ENCODE results near the gene CUX1.
"Not testable (repeated sequence)": the region's sequence is repeated elsewhere in the genome, so short reads cannot be mapped to it uniquely, and the experiment has no call there.

Gene CUX1

GRCh38 chr7:101828301-101829020, 11.0 kb downstream of the CUX1 start:
- DNase-seq, result no peak

GRCh38 chr7:101829374-101829773, 11.9 kb downstream of the CUX1 start:
- DNase-seq, result no peak

- DNase-seq, result no peak
Observed at GRCh38 chr7:101829821-101830220, 12.4 kb downstream of the CUX1 start.

GRCh38 chr7:101831396-101831795, 14.0 kb downstream of the CUX1 start:
- not testable (repeated sequence) for DNase-seq

GRCh38 chr7:101832205-101832631, 14.8 kb downstream of the CUX1 start:
- no peak for DNase-seq

- no peak for DNase-seq
Observed at GRCh38 chr7:101832685-101833375, 15.4 kb downstream of the CUX1 start.

GRCh38 chr7:101833799-101834198, 16.4 kb downstream of the CUX1 start:
- no peak for DNase-seq

DNA sequence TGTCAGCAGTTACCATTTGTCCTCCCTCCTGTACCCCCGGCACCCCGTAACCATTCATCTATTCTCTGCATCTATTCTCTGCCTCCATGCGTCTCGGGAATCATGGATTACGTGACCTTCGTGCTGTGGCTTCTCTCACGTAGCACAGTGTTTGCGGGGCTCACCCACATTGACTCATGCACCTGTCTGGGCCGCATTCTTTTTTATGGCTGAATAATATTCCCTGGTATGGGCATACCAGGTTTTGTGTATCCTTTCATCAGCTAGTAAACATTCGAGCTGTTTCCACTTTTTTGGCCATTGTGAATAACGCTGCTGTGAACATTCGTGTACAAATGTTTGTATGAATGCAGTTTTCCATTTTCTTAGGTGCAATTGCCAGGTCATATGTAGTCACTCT, 17.7 kb downstream of the CUX1 start:
- no peak for DNase-seq

DNA sequence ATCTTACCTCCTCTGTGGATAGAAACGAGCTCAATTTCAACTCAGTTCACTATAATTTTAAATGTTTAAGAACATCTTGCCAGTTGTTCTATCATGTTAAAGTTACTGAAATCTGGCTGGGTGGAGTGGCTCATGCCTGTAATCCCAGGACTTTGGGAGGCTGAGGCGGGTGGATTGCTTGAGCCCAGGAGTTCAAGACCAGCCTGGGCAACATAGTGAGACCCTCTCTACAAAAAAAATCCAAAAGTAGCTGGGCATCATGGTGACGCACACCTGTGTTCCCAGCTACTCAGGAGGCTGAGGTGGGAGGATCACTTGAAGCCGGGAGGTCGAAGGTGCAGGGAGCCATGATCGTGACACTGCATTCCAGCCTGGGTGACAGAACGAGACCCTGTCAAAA, 20.0 kb downstream of the CUX1 start:
- not testable (repeated sequence) for DNase-seq

GRCh38 chr7:101838837-101839483, 21.5 kb downstream of the CUX1 start:
- DNase-seq, result no peak

- no peak for DNase-seq
Observed at GRCh38 chr7:101841328-101841727, 23.9 kb downstream of the CUX1 start.

GRCh38 chr7:101843293-101844271, 26.2 kb downstream of the CUX1 start:
- no peak for DNase-seq

- DNase-seq, result no peak
Observed at GRCh38 chr7:101845974-101846373, 28.5 kb downstream of the CUX1 start.

DNA sequence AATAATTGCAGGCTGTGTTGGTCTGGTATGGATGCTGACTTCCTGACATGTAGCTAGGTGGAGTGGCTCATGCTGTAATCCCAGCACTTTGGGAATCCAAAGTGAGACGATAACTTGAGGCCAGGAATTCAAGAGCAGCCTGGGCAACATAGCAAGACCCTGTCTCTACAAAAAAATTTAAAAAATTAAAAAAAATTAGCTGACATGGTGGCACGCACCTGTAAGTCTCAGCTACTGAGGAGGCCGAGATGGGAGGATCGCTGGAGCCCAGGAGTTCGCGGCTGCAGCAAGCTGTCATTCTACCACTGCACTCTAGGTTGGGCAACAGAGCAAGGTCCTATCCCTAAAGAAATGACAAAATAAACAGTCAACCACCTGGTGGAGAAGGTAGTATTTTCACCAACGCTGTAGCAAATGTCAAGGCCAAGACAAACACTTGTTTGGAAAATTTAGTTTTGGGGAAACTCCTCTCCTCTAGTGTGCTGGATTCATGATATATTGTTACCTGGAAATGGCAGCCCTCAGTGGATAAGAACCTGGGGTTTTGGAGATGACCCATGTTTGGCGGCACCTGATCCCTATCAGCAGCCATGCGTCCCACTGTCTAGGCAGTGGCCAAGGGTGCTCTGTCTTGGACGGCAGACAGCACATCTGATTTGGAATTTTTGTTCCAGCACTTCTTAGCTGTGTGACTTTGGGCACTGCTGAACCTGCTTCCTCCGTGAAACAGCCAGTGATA, 29.5 kb downstream of the CUX1 start:
- no peak for DNase-seq

DNA sequence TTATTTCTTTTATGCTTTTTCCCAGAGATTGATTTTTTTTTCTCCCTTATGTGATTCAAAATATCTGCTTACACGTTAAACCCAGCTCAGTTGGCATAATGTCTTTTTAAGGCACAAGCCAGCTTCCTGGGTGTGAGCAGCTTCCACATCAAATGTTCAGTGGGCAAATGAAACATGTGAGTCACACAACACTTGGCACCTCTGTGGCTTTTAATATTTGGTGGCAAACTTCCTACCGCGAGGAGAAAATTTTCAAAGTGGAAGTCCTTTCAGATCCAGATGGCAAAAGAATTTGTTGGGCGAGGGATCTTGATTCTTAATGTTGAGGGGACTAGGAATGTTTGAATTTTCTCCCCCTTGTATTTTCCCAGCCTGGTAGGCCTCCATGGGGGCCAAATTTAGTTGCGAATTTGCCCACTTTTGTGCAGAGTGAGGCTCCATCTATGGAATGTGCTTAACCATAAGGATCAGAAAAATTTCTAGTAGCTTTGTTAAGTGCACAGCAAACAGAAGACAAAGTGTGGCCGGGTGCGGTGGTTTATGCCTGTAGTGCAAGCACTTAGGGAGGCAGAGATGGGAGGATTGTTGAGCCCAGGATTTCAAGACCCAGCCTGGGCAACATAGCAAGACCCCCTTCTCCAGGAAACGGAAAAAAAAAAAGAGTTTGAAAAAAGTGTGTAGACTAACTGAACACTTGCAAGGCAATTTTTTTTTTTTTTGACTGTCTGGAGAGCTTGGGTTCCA, 31.0 kb downstream of the CUX1 start:
- DNase-seq, result no peak

- not testable (repeated sequence) for DNase-seq
Observed at GRCh38 chr7:101849314-101849713, 31.9 kb downstream of the CUX1 start.

DNA sequence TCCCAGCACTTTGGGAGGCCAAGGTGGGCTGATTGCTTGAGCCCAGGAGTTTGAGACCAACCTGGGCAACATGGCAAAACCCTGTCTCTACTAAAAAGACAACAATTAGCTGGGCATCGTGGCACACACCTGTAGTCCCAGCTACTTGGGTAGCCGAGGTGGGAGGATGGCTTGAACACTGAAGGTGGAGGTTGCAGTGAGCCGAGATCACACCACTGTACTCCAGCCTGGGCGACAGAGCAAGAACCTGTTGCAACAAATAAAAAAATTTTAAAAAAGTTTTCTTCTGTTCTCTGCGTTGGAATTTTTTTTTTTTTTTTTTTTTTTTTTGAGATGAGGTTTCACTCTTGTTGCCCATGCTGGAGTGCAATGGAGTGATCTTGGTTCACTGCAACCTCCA, 34.9 kb downstream of the CUX1 start:
- DNase-seq, result not testable (repeated sequence)

DNA sequence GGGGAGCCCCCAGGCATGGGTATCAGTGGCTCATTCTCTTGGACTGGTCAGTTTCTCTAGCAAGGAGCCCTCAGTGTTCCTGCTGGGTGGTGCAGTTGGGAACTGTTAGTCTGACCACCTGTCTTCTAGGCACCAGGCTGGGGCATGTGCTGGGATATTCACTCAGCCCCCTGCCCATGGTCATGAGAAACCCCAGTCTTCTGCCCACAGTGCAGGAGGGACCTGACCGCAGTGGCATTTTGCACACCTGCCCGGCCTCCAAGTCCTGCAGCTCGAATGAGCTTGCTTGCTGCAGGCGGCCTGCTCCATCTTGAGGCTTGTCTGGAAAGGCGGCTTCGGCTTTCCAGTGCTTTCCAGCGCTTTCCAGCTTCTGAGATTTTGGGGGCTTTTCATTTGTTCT, 36.3 kb downstream of the CUX1 start:
- DNase-seq, result no peak

DNA sequence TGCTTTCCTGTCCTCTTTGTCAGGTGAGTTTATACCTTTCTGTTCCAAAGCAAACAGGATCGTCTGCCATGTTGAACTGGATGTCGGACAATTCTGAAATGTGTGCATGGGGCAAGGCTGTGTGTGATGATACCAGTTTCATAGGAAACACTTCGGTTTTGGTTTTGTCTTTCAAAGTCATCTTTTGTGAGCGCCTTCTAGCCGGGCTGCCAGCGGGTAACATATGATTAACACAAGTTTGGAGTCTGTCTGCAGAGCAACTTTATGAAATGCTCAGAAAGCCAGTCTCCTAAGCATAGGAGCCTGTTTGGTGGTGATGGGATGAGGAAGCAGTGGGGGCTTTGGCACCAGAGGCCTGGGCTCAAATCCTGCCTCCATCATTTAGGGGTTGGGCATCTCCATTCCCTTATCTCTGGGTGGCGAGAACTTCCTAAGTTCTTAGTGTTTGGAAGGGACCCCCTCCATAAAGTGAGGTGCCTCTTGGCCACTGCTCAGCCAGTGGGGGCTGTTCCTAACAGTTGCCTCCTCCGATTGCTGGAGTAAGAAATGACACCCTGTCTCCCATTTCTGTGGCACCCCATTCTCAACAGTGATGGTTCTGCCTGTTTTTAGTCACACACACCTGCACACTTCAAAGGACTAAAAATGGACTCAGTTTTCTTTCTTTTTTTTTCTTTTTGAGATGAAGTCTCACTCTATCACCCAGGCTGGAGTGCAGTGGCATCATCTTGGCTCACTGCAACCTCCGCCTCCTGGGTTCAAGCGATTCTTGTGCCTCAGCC, 36.8 kb downstream of the CUX1 start:
- DNase-seq, result no peak
